Left cardiac atrium (tissue), 4 donors: ENCODE results near the gene PDLIM7. TPM values are rescaled to one million over a fixed set of nuclear protein-coding genes. Genes with fewer than 3 reads are reported as not detected.
A peak's percentile ranks its signal among the peaks of the same experiment; 100 is the strongest.
"Not testable (repeated sequence)": the region's sequence is repeated elsewhere in the genome, so short reads cannot be mapped to it uniquely, and the experiment has no call there.

Source experiments
- ATAC-seq, 2 donors: fragments of 200-7000 bp; cut with Tn5 transposase; one replicate each; pipeline ENCODE4 v1.9.1; 2020; ENCODE audit warnings: mild to moderate bottlenecking in 2 of 2, moderate library complexity in 2 of 2
- DNase-seq: peaks from one replicate; pipeline ENCODE4 v3.0.0-alpha.2; 2020
- intact Hi-C, 2 donors: fragments of 100-400 bp; cut with DNase I; formaldehyde crosslinking; loops; one replicate each; pipeline versions ENCODE4 v1.14.1 to v1.15.1; 2022 to 2023
- total RNA-seq, 2 donors: library from RNA; stranded (reverse); fragmentation: NEBNext Ultra II Directional; extraction: Animal tissue kit (Norgen Biotek cat#: 25700); gene quantifications; one replicate each; pipeline ENCODE4 v1.2.1, GENCODE V29; 2021
- donor health status: DM: no; HTN: yes; CAD: no.
- donor health status: DM: no; HTN: yes; CAD: no; lungs with severe emphysema.
- donor health status: DM: yes; HTN: yes; CAD: no.
- donor health status: Dilated cardiomyopathy.

PDLIM7 gene
- total RNA-seq, 2 donors from 2014 or later, result 50.5 to 94.5 TPM

- ATAC-seq (peak; percentile 23 to 30), DNase-seq (peak; percentile 80)
- intact Hi-C loops, result no loop called here
Observed at GRCh38 chr5:177495243-177496060, 2.0 kb downstream of the PDLIM7 start.

- intact Hi-C loops, result no loop called here
- DNase-seq, result peak; percentile 85
- peak in 1 of 2 donors; percentile 41 for ATAC-seq
Observed at GRCh38 chr5:177494346-177495195, 2.8 kb downstream of the PDLIM7 start.

- ATAC-seq, result no peak
- no peak for DNase-seq
- intact Hi-C loops, result no loop called here
Observed at GRCh38 chr5:177493795-177494345, 3.5 kb downstream of the PDLIM7 start.

- ATAC-seq (no peak), DNase-seq (no peak)
- intact Hi-C loops, result no loop called here
Observed at GRCh38 chr5:177492841-177493240, 4.6 kb downstream of the PDLIM7 start.

GRCh38 chr5:177491983-177492746, 5.2 kb downstream of the PDLIM7 start:
- intact Hi-C loops, result no loop called here
- ATAC-seq, result no peak

GRCh38 chr5:177491429-177491945, 5.9 kb downstream of the PDLIM7 start:
- no peak for DNase-seq
- intact Hi-C loops, result no loop called here
- ATAC-seq, result no peak

More at GRCh38 chr5:177491983-177492746, 5.2 kb downstream of the PDLIM7 start:
- DNase-seq, result no peak

GRCh38 chr5:177490992-177491391, 6.4 kb downstream of the PDLIM7 start:
- intact Hi-C loops, result no loop called here
- ATAC-seq (no peak), DNase-seq (no peak)

- ATAC-seq, result no peak
- intact Hi-C loops, result no loop called here
- DNase-seq, result no peak
Observed at GRCh38 chr5:177490311-177490991, 7.0 kb downstream of the PDLIM7 start.

- no peak for DNase-seq
- ATAC-seq, result no peak
- intact Hi-C loops, result no loop called here
Observed at GRCh38 chr5:177489119-177489716, 8.2 kb downstream of the PDLIM7 start.

GRCh38 chr5:177487975-177488374, 9.4 kb downstream of the PDLIM7 start:
- intact Hi-C loops, result no loop called here
- DNase-seq (no peak), ATAC-seq (no peak)

- intact Hi-C loops, result no loop called here
- ATAC-seq (no peak), DNase-seq (no peak)
Observed at GRCh38 chr5:177487144-177487543, 10.3 kb downstream of the PDLIM7 start.

GRCh38 chr5:177486256-177486655, 11.1 kb downstream of the PDLIM7 start:
- intact Hi-C loops, result no loop called here
- no peak for ATAC-seq
- DNase-seq, result no peak

GRCh38 chr5:177485753-177486152, 11.7 kb downstream of the PDLIM7 start:
- intact Hi-C loops, ATAC-seq: not testable (repeated sequence)

GRCh38 chr5:177484902-177485549, 12.4 kb downstream of the PDLIM7 start:
- intact Hi-C loops, result no loop called here
- DNase-seq (no peak), ATAC-seq (no peak)

More at GRCh38 chr5:177485753-177486152, 11.7 kb downstream of the PDLIM7 start:
- DNase-seq, result not testable (repeated sequence)

GRCh38 chr5:177483994-177484901, 13.2 kb downstream of the PDLIM7 start:
- intact Hi-C loops, result no loop called here
- no peak for DNase-seq
- no peak for ATAC-seq

GRCh38 chr5:177483042-177483441, 14.4 kb downstream of the PDLIM7 start:
- intact Hi-C loops, result no loop called here
- DNase-seq, result no peak
- no peak for ATAC-seq
